ENCODE data around the gene MTUS2.
"Not testable (repeated sequence)": the region's sequence is repeated elsewhere in the genome, so short reads cannot be mapped to it uniquely, and the experiment has no call there.

Gene MTUS2

GRCh38 chr13:28958441-28958840, 138.3 kb downstream of the MTUS2 start:
- DNase-seq (ENCODE audit: low read depth, low spot score): no peak

GRCh38 chr13:28964052-28964451, 143.9 kb downstream of the MTUS2 start:
- DNase-seq (ENCODE audit: low read depth, low spot score): no peak

- no peak for DNase-seq (ENCODE audit: low read depth, low spot score)
Measured at GRCh38 chr13:28964803-28965202, 144.7 kb downstream of the MTUS2 start.

GRCh38 chr13:28967029-28967915, 147.1 kb downstream of the MTUS2 start:
- DNase-seq (ENCODE audit: low read depth, low spot score): no peak

- DNase-seq (ENCODE audit: low read depth, low spot score): no peak
Measured at GRCh38 chr13:28976195-28976594, 156.1 kb downstream of the MTUS2 start.

- DNase-seq (ENCODE audit: low read depth, low spot score): no peak
Measured at GRCh38 chr13:28976636-28977035, 156.5 kb downstream of the MTUS2 start.

GRCh38 chr13:28978574-28978973, 158.4 kb downstream of the MTUS2 start:
- no peak for DNase-seq (ENCODE audit: low read depth, low spot score)

GRCh38 chr13:28981530-28981929, 161.4 kb downstream of the MTUS2 start:
- no peak for DNase-seq (ENCODE audit: low read depth, low spot score)

GRCh38 chr13:28983641-28984040, 163.5 kb downstream of the MTUS2 start:
- no peak for DNase-seq (ENCODE audit: low read depth, low spot score)

- DNase-seq (ENCODE audit: low read depth, low spot score): no peak
Measured at GRCh38 chr13:28984326-28984725, 164.2 kb downstream of the MTUS2 start.

- DNase-seq (ENCODE audit: low read depth, low spot score): no peak
Measured at GRCh38 chr13:28984825-28985224, 164.7 kb downstream of the MTUS2 start.

GRCh38 chr13:28990378-28990777, 170.2 kb downstream of the MTUS2 start:
- DNase-seq (ENCODE audit: low read depth, low spot score): not testable (repeated sequence)

GRCh38 chr13:28991764-28992163, 171.6 kb downstream of the MTUS2 start:
- no peak for DNase-seq (ENCODE audit: low read depth, low spot score)

- no peak for DNase-seq (ENCODE audit: low read depth, low spot score)
Measured at GRCh38 chr13:29000826-29001225, 180.7 kb downstream of the MTUS2 start.

- no peak for DNase-seq (ENCODE audit: low read depth, low spot score)
Measured at GRCh38 chr13:29005035-29005762, 185.1 kb downstream of the MTUS2 start.

- DNase-seq (ENCODE audit: low read depth, low spot score): no peak
Measured at GRCh38 chr13:29005763-29006120, 185.6 kb downstream of the MTUS2 start.

- no peak for DNase-seq (ENCODE audit: low read depth, low spot score)
Measured at GRCh38 chr13:29006359-29006850, 186.3 kb downstream of the MTUS2 start.

GRCh38 chr13:29008296-29008695, 188.2 kb downstream of the MTUS2 start:
- DNase-seq (ENCODE audit: low read depth, low spot score): no peak

GRCh38 chr13:29020314-29020713, 200.2 kb downstream of the MTUS2 start:
- no peak for DNase-seq (ENCODE audit: low read depth, low spot score)

GRCh38 chr13:29021311-29021710, 201.2 kb downstream of the MTUS2 start:
- DNase-seq (ENCODE audit: low read depth, low spot score): no peak

GRCh38 chr13:29021717-29022116, 201.6 kb downstream of the MTUS2 start:
- DNase-seq (ENCODE audit: low read depth, low spot score): no peak

GRCh38 chr13:29022410-29022809, 202.3 kb downstream of the MTUS2 start:
- DNase-seq (ENCODE audit: low read depth, low spot score): no peak

- no peak for DNase-seq (ENCODE audit: low read depth, low spot score)
Measured at GRCh38 chr13:29022968-29023367, 202.8 kb downstream of the MTUS2 start.

Measured in brain pericyte (primary cell).